Nephron (organoid): ENCODE measurements around the gene SUGP1.

ENCODE experiments used
- H3K27ac Mint-ChIP-seq, 3 experiments: 2 replicates each; pipeline ENCODE4 v1.8.0; 2020; ENCODE audit warnings: mixed read lengths in 3 of 3, mild to moderate bottlenecking in 2 of 3, moderate library complexity in 1 of 3
- H3K27me3 Mint-ChIP-seq: 2 replicates; pipeline ENCODE4 v1.8.0; 2021; ENCODE audit warnings: low read depth, mild to moderate bottlenecking, moderate library complexity, mixed read lengths
- H3K36me3 Mint-ChIP-seq: 2 replicates; pipeline ENCODE4 v1.8.0; 2020; ENCODE audit warnings: low read depth, mixed read lengths
- H3K4me1 Mint-ChIP-seq: 2 replicates; pipeline ENCODE4 v1.8.0; 2020; ENCODE audit warnings: mixed read lengths
- H3K4me3 Mint-ChIP-seq, 3 experiments: 2 replicates each; pipeline ENCODE4 v1.8.0; 2020; ENCODE audit warnings: mild to moderate bottlenecking in 3 of 3, mixed read lengths in 3 of 3, moderate library complexity in 2 of 3
- H3K9me3 Mint-ChIP-seq: 2 replicates; pipeline ENCODE4 v1.8.0; 2020; ENCODE audit warnings: mixed read lengths
- TF ChIP-seq, protein P1 (sequence below), 3 experiments: fragments of 200-600 bp; sonication (generic); IDR thresholded peaks; one replicate each; pipeline ENCODE4 v1.5.0; 2021; ENCODE audit warnings: antibody characterized with exemption in 3 of 3; ENCODE audit not compliant: unreplicated experiment in 3 of 3

SUGP1 gene

DNA sequence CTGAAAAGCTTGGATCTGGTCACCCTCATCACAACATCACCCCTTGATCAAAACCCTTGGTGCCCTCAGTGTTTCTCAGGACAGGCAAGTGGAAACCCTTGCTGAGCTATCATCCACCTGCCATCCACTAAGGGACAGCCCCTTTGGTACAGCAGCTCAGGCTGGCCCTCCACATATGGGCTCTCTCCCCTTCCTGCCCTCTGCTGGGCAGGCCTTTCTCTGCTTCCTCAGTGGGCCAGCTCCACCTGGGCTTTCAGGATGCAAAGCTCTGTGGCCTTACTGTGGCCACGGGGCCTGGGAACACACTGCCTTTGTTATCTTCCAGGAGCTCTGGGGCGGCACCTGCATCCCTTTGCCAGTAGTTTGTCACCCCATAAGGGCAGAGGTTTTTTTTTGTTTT, 4.9 kb downstream of the SUGP1 start:
- no peaks in the 10 kb centered on the region for H3K27me3 Mint-ChIP-seq
- no peaks in the 10 kb centered on the region for H3K9me3 Mint-ChIP-seq
- no peak overlapping the region for H3K27ac Mint-ChIP-seq
- peaks cover 27% of the 10 kb centered on the region for H3K36me3 Mint-ChIP-seq
- TF ChIP-seq, protein P1, sequence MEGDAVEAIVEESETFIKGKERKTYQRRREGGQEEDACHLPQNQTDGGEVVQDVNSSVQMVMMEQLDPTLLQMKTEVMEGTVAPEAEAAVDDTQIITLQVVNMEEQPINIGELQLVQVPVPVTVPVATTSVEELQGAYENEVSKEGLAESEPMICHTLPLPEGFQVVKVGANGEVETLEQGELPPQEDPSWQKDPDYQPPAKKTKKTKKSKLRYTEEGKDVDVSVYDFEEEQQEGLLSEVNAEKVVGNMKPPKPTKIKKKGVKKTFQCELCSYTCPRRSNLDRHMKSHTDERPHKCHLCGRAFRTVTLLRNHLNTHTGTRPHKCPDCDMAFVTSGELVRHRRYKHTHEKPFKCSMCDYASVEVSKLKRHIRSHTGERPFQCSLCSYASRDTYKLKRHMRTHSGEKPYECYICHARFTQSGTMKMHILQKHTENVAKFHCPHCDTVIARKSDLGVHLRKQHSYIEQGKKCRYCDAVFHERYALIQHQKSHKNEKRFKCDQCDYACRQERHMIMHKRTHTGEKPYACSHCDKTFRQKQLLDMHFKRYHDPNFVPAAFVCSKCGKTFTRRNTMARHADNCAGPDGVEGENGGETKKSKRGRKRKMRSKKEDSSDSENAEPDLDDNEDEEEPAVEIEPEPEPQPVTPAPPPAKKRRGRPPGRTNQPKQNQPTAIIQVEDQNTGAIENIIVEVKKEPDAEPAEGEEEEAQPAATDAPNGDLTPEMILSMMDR (IDR thresholded peaks at IDR 0.05; ENCODE audit: unreplicated experiment in 3 of 3), result no peak
- peaks cover 24% of the 10 kb centered on the region for H3K4me1 Mint-ChIP-seq
- H3K4me3 Mint-ChIP-seq, result no peak overlapping the region

DNA sequence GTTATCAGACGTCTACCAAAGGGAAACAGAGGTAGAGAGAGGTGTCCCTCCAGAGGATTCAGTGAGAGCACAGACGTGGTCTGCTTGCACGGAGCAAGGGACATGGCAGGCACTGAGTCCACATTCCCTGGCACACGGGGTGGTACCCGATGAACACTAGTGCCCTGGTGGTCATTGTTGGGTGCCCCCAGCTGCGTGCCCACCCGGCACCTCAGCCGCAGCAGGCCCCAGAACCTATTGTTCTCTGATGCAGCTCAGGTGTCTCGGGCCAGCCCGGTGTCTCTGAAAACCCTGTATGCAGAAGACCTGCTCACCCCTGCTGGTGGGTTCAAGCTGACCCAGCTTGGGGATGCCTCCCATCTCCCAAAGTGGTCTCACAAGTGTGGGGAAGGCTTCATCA, 11.9 kb downstream of the SUGP1 start:
- Mint-ChIP-seq H3K36me3 (peaks cover 41% of the 10 kb centered on the region), H3K4me1 (peaks cover 8% of the 10 kb centered on the region), H3K27ac (no peak overlapping the region), H3K4me3 (no peak overlapping the region), H3K27me3 (no peaks in the 10 kb centered on the region), H3K9me3 (no peaks in the 10 kb centered on the region)
- TF ChIP-seq, protein P1 (IDR thresholded peaks at IDR 0.05; ENCODE audit: unreplicated experiment in 3 of 3), result no peak

DNA sequence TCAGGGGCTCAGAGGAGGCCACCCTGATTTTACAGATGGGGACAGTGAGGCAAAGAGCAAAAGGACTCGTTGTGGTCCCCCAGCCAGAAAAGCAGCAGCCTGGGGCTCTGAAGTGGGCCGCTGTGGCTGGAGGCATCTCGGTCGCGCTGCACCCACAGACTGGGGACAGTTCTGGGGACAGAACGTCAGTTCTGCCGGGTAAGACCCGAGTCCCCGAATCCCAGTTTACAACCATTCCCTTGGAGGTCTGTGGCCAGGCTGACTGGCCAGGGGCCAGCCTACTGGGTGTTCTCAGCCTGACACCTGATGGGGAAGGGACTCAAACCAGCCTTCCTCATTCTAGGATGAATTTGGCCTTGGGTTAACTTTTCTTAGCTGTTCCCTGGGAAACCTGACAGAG, 14.1 kb downstream of the SUGP1 start:
- no peak overlapping the region for H3K27ac Mint-ChIP-seq
- no peaks in the 10 kb centered on the region for H3K27me3 Mint-ChIP-seq
- no peaks in the 10 kb centered on the region for H3K4me1 Mint-ChIP-seq
- H3K9me3 Mint-ChIP-seq, result no peaks in the 10 kb centered on the region
- no peak overlapping the region for H3K4me3 Mint-ChIP-seq
- H3K36me3 Mint-ChIP-seq, result peaks cover 51% of the 10 kb centered on the region
- TF ChIP-seq, protein P1 (IDR thresholded peaks at IDR 0.05; ENCODE audit: unreplicated experiment in 3 of 3), result no peak

DNA sequence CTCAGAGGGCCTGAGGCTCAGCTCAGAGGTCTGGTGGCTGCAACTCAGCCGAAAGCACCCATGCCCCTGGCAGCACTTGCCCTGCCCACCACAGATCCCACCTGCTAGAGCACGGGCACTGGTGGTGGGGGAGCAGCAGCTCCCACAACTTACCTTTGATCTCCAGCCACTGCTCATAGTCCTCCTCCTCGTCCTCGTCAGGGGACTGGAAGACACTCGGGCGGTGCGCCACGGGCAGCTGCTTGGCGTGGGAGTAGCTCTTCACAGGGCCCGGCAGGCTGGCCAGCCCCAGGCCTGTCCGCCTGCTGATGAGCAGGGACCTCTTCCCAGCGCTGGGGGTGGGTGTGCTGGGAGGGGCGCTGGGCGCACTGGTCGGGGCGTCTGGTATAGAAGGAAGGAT, 14.6 kb downstream of the SUGP1 start:
- Mint-ChIP-seq H3K27me3 (no peaks in the 10 kb centered on the region), H3K9me3 (no peaks in the 10 kb centered on the region), H3K36me3 (peaks cover 56% of the 10 kb centered on the region), H3K4me1 (no peaks in the 10 kb centered on the region), H3K4me3 (no peak overlapping the region), H3K27ac (no peak overlapping the region)
- TF ChIP-seq, protein P1 (IDR thresholded peaks at IDR 0.05; ENCODE audit: unreplicated experiment in 3 of 3), result no peak

DNA sequence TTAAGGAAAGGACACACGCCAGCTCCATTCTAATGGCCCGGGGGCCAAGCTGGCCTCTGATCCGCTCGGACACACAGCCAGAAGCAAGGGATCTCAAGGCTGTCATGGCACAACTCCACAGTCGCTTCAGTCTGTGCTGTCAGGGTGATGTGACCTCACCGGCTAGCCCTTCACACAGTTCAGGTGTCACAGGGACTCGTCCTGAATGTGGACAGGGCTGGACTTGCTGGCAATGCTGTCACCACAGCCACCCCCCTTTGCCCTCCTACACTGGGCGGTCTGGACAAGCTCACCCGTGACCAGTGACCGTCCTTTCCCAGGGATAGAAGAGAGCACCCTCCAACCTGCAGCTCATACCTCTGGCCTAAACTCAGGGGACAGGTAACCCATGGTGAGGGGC, 15.2 kb downstream of the SUGP1 start:
- no peaks in the 10 kb centered on the region for H3K27me3 Mint-ChIP-seq
- H3K4me1 Mint-ChIP-seq, result no peaks in the 10 kb centered on the region
- H3K36me3 Mint-ChIP-seq, result peaks cover 49% of the 10 kb centered on the region
- H3K27ac Mint-ChIP-seq, result no peak overlapping the region
- H3K9me3 Mint-ChIP-seq, result no peaks in the 10 kb centered on the region
- TF ChIP-seq, protein P1 (IDR thresholded peaks at IDR 0.05; ENCODE audit: unreplicated experiment in 3 of 3), result no peak
- H3K4me3 Mint-ChIP-seq, result no peak overlapping the region

DNA sequence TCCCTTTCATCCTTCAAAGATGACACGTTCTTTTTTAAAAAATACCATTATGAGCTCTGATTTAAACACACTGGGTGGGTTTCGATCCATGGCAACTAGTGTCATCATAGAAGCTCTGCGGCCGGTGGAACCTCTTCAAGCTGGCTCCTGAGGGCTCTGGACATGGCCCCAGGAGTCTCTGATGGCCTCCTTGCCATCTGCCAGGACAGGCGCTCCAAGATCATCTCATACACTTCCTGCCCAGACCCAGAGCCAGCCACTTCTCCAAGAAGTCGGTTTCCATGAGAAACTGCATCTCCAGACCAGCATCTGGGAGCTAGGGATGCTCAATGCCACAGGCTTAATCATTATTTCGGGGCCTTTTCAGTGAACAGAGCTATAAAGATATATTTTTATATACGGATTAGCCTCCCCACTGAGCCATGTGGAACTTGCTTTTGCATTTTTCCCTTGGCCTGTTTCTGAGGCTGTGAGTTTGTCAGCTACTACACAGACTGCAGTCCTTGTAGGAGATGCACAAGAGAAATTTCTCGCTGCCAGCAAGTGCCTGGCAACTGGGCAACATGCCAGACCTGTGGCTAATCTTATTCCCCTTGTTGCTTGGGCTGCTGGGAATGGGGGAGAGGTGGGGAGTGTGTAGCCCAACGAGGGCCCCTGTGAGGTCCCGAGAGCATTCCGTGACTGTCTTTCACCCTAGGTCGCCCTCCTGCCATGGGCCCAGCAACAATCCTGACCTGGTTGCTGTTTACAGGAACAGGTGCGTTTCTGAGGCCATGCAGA, 15.9 kb downstream of the SUGP1 start:
- Mint-ChIP-seq H3K4me3 (no peak overlapping the region), H3K27ac (no peak overlapping the region), H3K9me3 (no peaks in the 10 kb centered on the region), H3K36me3 (peaks cover 46% of the 10 kb centered on the region), H3K27me3 (no peaks in the 10 kb centered on the region), H3K4me1 (no peaks in the 10 kb centered on the region)
- TF ChIP-seq, protein P1 (IDR thresholded peaks at IDR 0.05; ENCODE audit: unreplicated experiment in 3 of 3), result no peak
